Measurements from ENCODE around the gene POLD2.

POLD2 gene

DNA sequence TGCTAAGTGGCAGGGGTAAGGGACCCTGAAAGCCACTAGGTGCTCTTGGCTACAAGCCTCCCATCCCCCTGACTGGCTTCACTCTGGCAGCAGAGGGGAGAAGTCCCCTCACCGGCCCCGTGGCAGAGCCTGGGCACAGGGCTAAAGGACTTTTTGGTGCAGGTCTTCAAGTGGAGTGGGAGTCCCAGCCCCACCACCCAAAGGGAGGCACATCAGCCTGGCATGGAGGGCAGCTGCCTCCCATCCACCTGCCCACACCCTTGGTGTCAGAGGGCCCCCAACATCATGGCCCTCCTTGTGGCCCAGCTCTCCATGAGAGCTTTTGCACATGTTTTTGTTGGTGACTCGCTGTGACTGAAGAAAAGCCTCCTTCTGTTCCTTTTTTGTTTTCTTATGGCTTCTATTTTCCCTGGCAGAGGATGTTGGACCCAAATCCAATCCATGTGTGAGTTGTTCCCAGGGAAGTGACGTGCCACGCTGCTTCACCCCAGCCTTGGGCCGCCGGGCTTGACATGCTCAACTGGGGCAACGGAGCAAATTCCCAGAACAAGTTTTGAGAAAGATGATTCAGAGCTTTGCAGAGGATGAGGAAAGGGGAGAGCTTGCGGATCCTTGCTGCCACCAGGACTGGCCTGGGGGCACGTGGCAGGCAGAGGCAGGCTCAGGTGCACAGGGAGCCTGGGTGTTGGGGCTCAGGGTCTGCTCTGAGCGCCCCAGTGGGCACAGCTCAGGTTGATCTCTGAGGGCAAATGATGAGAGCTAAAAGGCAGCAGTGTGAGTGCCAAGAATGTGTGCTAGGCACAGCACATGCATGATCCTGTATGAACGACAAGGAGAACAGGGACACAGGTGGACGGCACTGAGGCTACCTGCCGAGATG, 21.1 kb downstream of the POLD2 start:
- DNase-seq (ENCODE audit: insufficient read length, low spot score): no peak
- FAIRE-seq: no peak
- TF ChIP-seq, protein P1, sequence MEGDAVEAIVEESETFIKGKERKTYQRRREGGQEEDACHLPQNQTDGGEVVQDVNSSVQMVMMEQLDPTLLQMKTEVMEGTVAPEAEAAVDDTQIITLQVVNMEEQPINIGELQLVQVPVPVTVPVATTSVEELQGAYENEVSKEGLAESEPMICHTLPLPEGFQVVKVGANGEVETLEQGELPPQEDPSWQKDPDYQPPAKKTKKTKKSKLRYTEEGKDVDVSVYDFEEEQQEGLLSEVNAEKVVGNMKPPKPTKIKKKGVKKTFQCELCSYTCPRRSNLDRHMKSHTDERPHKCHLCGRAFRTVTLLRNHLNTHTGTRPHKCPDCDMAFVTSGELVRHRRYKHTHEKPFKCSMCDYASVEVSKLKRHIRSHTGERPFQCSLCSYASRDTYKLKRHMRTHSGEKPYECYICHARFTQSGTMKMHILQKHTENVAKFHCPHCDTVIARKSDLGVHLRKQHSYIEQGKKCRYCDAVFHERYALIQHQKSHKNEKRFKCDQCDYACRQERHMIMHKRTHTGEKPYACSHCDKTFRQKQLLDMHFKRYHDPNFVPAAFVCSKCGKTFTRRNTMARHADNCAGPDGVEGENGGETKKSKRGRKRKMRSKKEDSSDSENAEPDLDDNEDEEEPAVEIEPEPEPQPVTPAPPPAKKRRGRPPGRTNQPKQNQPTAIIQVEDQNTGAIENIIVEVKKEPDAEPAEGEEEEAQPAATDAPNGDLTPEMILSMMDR (IDR thresholded peaks at IDR 0.05; ENCODE audit: insufficient read depth, missing control alignments): no peak

DNA sequence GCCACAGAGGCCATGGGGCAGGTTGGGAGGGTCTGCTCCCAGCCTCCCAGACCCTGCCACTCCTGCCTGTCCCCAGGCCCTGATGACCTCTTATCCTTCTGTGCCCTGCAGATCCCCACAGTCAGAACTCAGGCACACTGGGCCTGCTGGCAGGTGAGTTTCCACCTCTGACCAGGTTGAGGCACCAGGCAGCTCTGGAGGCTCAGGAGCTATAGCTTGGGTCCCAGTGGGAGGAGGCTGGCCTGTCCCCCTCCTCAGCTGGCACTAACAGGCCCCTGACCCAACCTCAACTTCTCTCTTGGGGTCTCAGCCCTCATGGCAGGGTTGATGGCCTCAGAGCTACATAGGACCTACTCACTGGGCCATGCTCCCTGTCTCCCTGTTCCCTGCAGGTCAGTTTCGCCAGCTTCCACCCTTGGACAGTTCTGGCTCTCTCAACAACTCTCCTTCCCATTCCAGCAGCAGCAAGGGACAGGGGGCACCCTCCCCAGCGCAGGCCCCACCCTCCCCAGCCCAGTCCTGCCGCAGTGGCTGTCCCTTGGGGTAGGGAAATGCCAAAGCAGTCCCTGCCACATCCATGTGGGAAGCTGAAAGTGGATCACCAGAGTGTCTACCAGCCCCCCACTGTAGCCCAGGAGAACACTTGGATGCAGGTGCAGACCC, 21.9 kb downstream of the POLD2 start:
- TF ChIP-seq, protein P1 (IDR thresholded peaks at IDR 0.05; ENCODE audit: insufficient read depth, missing control alignments): no peak
- no peak for DNase-seq (ENCODE audit: insufficient read length, low spot score)
- no peak for FAIRE-seq

DNA sequence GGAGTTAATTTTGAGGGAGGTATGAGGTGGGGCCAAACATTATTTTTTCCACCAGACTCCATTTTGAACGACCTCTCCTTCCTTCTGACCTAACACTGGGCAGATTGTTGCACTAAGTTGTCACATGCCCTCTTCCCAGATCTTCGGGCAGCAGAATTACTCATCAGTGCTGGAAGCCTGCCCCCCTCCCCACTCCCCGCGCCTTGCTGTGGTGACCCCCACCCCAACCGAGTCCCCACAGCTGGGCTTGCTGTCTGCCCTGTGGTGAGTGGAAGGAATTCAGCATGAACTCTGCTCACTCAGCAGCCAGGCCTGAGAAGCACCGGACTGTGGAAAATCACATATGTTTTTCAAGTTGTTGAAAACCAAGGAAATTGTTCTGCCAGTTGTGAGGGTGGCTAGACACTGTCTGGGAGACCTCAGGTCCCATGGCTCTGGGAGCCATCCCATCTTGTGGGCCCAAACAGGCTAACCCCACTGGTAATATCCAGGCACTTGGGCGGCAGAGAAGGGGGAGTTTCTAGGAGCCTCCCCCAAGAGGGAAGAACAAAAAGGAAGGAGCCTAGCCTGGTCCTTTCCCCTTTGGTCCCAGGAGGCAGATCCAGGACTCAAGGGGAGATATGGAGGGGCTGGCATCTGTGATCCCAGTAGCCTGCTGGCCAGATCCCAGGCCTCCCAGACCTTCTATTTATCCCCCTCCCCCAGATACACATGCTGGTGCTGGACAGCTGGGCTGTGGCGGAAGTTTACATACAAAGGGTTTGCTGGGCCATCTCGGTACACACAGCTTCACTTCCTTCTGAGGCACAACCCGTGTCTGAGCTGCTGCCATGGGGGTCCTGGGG, 22.7 kb downstream of the POLD2 start:
- DNase-seq (ENCODE audit: insufficient read length, low spot score) (no peak), FAIRE-seq (no peak)
- TF ChIP-seq, protein P1 (IDR thresholded peaks at IDR 0.05; ENCODE audit: insufficient read depth, missing control alignments): no peak

DNA sequence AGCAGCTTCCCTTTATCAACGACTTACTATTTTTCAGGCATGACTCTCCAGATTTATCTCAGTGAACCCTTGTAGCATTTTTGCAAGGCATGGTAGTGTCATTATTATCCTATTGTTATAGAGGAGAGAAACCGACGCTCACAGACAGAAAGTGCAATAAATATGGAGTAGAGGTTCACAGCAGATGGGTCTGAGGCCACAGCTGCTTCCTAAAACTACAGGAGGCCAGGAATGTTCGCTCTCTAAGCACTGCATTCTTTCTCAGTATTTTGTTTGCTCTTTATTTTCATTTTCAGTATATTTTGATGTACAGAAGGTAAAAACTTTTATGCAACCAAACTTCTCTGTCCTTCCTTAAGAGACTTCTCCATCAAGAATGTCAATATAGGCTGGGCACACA, 23.7 kb downstream of the POLD2 start:
- DNase-seq (ENCODE audit: insufficient read length, low spot score): no peak
- TF ChIP-seq, protein P1 (IDR thresholded peaks at IDR 0.05; ENCODE audit: insufficient read depth, missing control alignments): no peak
- FAIRE-seq: no peak

DNA sequence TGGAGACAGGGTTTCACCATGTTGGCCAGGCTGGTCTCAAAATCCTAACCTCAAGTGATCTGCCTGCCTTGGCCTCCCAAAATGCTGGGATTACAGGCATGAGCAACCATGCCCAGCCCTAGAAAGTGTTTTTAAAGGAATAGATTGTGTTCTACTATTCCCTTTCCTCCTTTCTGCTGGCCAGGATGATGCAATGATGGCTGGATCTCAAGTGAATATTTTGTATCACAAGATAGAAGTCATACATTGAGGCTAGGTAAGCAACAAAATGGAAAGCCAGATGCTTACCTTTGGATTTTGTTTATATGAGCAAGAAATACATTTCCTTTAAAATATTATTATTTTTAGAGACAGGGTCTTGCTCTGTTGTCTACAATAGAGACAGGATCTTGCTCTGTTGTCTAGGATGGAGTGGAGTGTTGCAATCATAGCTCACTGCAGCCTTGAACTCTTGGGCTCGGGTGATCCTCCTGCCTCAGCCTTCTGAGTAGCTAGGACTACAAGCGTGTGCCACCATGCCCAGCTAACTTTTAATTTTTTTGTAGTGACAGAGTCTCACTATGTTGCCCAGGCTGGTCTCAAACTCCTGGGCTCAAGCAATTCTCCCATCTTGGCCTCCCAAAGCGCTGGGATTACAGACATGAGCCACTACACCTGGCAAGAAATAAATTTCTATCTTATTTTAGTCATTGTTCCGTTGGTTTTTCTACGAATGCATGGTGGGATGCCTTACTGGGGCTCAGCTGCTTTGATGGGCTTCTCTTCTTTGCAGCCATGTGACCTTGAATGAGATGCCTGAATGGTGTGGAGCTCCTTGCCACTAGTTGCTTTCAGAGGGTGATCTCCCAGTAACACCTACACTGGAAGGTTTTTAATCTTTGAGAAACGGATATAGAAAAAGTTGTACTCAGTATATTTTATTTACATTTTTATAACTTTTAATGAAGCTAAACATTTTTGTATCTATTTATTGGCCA, 25.0 kb downstream of the POLD2 start:
- DNase-seq (ENCODE audit: insufficient read length, low spot score): no peak
- TF ChIP-seq, protein P1 (IDR thresholded peaks at IDR 0.05; ENCODE audit: insufficient read depth, missing control alignments): no peak
- no peak for FAIRE-seq

All from D721Med (cell line).